Activated T-cell treated with anti-CD3 and anti-CD28 coated beads, Interleukin-2, amount 50 U/mL, for 72 hours (primary cell): ENCODE measurements around the gene GLI3. TPM values are rescaled to one million over a fixed set of nuclear protein-coding genes. Genes with fewer than 3 reads are reported as not detected.

Source experiments
- ATAC-seq, 2 donors: fragments of 150-1000 bp; cut with Tn5 transposase; replicated peaks in 1 of 2; 2 replicates each; pipeline ENCODE4 v1.10.0; 2021; ENCODE audit warnings: moderate library complexity in 2 of 2, mild to moderate bottlenecking in 1 of 2
- DNase-seq, 2 donors: peaks; one replicate each; pipeline ENCODE4 v3.0.0; 2021 to 2022; ENCODE audit warnings: mixed read lengths in 1 of 2
- H3K27ac Mint-ChIP-seq: one replicate; pipeline ENCODE4 v1.8.0; 2022; ENCODE audit warnings: mild to moderate bottlenecking, moderate library complexity, mixed read lengths
- H3K27me3 Mint-ChIP-seq: one replicate; pipeline ENCODE4 v1.8.0; 2022; ENCODE audit warnings: low read depth, mixed read lengths
- H3K36me3 Mint-ChIP-seq, 2 donors: one replicate each; pipeline ENCODE4 v1.8.0; 2022; ENCODE audit warnings: mixed read lengths in 2 of 2, mild to moderate bottlenecking in 1 of 2; ENCODE audit not compliant: insufficient read depth in 2 of 2
- H3K4me1 Mint-ChIP-seq: one replicate; pipeline ENCODE4 v1.8.0; 2022; ENCODE audit warnings: low read depth, mixed read lengths
- H3K4me3 Mint-ChIP-seq, 2 donors: one replicate each; pipeline ENCODE4 v1.8.0; 2022; ENCODE audit warnings: mild to moderate bottlenecking in 2 of 2, mixed read lengths in 2 of 2, moderate library complexity in 2 of 2
- H3K9me3 Mint-ChIP-seq, 2 donors: one replicate each; pipeline ENCODE4 v1.8.0; 2022; ENCODE audit warnings: mixed read lengths in 2 of 2
- total RNA-seq, 2 donors: library from RNA; stranded (reverse); gene quantifications; one replicate each; pipeline ENCODE4 v1.2.3, GENCODE V29; 2022

Gene GLI3
- total RNA-seq, 2 donors from 2014 or later: 0.29 to 0.51 TPM

DNA sequence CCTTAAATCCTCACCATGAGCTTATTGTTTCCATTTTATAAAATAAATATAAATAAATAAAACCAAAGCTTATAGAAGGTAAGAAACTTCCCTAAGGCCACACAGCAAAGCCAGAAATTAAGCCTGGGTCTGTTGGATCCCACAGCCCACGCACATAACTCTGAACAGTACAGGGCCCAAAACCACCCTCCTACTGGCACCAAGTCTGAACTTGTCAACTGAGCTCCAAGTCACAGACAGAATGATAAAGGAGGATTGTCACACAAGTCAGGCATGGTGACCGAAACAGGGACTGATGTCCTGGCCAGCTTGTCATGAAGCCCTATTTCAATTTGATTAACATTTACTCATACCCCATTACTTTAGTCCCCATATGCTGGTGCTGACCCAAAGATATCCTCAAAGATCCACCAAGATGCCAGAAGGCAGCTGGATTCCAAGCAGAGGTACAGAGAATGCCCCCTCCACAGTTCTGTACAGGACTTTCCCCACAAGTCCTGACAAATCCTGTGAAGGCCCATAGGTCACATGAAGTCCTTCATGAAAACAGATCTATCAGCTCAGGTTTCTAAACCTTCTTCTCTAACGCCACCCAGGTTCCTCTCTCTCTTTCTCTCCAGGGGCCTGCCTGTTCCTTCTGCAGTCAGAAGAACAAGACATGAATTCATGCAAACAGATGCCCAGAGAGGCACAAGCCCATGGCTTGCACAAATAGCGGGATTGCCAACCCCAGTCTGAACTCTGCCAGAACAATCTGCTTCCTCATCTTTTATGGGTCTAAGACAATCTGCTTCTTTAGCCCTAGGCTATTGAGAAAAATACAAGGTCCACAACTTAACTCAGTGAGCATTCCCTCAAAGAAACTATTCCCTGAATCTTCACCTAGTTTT lies 60.9 kb downstream of the GLI3 start:
- ATAC-seq: no peak
- H3K4me3 Mint-ChIP-seq: no peak overlapping the region
- no peak overlapping the region for H3K27ac Mint-ChIP-seq
- H3K36me3 Mint-ChIP-seq: no peaks in the 10 kb centered on the region
- H3K9me3 Mint-ChIP-seq: no peaks in the 10 kb centered on the region
- no peaks in the 10 kb centered on the region for H3K27me3 Mint-ChIP-seq
- DNase-seq: no peak
- no peaks in the 10 kb centered on the region for H3K4me1 Mint-ChIP-seq

GRCh38 chr7:42174391-42174912 lies 62.6 kb downstream of the GLI3 start:
- H3K27me3 Mint-ChIP-seq: no peaks in the 10 kb centered on the region
- no peak overlapping the region for H3K4me3 Mint-ChIP-seq
- no peaks in the 10 kb centered on the region for H3K36me3 Mint-ChIP-seq
- ATAC-seq: no peak
- H3K27ac Mint-ChIP-seq: no peak overlapping the region
- DNase-seq: no peak
- no peaks in the 10 kb centered on the region for H3K9me3 Mint-ChIP-seq
- H3K4me1 Mint-ChIP-seq: no peaks in the 10 kb centered on the region

DNA sequence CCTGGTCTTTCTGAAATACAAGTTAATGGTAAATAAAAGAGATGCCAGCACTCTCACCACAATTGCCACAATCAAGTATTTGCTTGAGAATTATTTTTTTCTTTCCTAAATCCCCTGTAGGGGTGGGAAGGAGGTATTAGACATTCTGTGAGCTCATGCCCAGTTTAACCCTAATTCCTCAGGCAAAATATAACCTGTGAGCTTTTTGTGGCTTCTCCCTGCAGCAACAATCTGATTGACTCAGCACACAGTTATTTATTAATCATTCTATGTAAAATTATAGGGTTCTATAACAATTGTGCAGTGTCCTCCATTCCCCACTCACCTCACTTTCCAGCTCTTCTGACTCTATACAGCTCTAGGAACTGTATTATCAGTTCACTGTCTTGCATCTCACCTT lies 66.3 kb downstream of the GLI3 start:
- no peaks in the 10 kb centered on the region for H3K9me3 Mint-ChIP-seq
- no peaks in the 10 kb centered on the region for H3K27me3 Mint-ChIP-seq
- no peak overlapping the region for H3K27ac Mint-ChIP-seq
- DNase-seq (no peak), ATAC-seq (no peak)
- no peaks in the 10 kb centered on the region for H3K4me1 Mint-ChIP-seq
- no peak overlapping the region for H3K4me3 Mint-ChIP-seq
- no peaks in the 10 kb centered on the region for H3K36me3 Mint-ChIP-seq

DNA sequence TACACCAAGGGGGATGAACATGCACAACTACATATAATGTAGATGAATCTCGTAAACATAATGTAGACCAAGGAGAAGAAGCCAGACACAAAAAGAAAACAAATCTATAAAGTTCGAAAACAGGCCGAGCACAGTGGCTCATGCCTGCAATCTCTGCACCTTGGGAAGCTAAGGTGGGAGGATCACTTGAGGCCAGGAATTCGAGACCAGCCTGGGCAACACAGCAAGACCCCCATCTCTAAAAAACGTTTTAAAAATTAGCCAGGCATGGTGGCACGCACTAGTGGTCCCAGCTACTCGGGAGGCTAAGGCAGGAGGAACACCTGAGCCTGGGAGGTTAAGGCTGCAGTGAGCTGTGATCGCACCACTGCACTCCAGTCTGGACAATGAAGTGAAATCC lies 68.5 kb downstream of the GLI3 start:
- Mint-ChIP-seq H3K36me3 (no peaks in the 10 kb centered on the region), H3K27me3 (no peaks in the 10 kb centered on the region), H3K27ac (no peak overlapping the region), H3K9me3 (no peaks in the 10 kb centered on the region), H3K4me3 (no peak overlapping the region), H3K4me1 (no peaks in the 10 kb centered on the region)
- no peak for DNase-seq
- ATAC-seq: no peak

- Mint-ChIP-seq H3K36me3 (no peaks in the 10 kb centered on the region), H3K4me3 (no peak overlapping the region), H3K27ac (no peak overlapping the region), H3K4me1 (no peaks in the 10 kb centered on the region), H3K27me3 (no peaks in the 10 kb centered on the region), H3K9me3 (no peaks in the 10 kb centered on the region)
- ATAC-seq: no peak
- no peak for DNase-seq
Measured at GRCh38 chr7:42167631-42168236, 69.3 kb downstream of the GLI3 start.

DNA sequence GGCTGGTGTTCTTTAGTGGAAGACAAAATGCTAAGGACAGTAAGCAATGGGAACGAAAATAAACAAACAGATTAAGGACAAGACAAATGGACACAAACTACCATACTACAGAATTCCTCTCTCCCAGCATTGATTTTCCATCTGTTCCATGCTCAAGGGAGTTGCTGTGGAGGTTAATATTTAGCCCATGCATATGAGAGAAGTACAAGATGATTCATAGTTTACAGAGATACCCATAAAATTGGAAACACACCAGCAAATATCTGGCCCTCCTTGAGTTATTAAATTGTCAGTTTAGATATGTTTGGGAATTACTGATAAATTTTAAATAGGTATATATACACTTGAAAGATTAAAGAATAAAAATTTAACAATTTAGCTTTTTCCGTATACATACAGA lies 69.8 kb downstream of the GLI3 start:
- H3K4me3 Mint-ChIP-seq: no peak overlapping the region
- no peaks in the 10 kb centered on the region for H3K4me1 Mint-ChIP-seq
- DNase-seq (no peak), ATAC-seq (no peak)
- no peaks in the 10 kb centered on the region for H3K27me3 Mint-ChIP-seq
- H3K27ac Mint-ChIP-seq: no peak overlapping the region
- H3K9me3 Mint-ChIP-seq: no peaks in the 10 kb centered on the region
- H3K36me3 Mint-ChIP-seq: no peaks in the 10 kb centered on the region

GRCh38 chr7:42164881-42165428 lies 72.1 kb downstream of the GLI3 start:
- ATAC-seq: no peak
- Mint-ChIP-seq H3K27me3 (no peaks in the 10 kb centered on the region), H3K4me1 (no peaks in the 10 kb centered on the region), H3K27ac (no peak overlapping the region), H3K9me3 (no peaks in the 10 kb centered on the region), H3K4me3 (no peak overlapping the region), H3K36me3 (no peaks in the 10 kb centered on the region)
- no peak for DNase-seq

- Mint-ChIP-seq H3K27ac (no peak overlapping the region), H3K36me3 (no peaks in the 10 kb centered on the region), H3K4me3 (no peak overlapping the region), H3K4me1 (no peaks in the 10 kb centered on the region), H3K27me3 (no peaks in the 10 kb centered on the region), H3K9me3 (no peaks in the 10 kb centered on the region)
- no peak for ATAC-seq
- DNase-seq: no peak
Measured at GRCh38 chr7:42162560-42163325, 74.3 kb downstream of the GLI3 start.

DNA sequence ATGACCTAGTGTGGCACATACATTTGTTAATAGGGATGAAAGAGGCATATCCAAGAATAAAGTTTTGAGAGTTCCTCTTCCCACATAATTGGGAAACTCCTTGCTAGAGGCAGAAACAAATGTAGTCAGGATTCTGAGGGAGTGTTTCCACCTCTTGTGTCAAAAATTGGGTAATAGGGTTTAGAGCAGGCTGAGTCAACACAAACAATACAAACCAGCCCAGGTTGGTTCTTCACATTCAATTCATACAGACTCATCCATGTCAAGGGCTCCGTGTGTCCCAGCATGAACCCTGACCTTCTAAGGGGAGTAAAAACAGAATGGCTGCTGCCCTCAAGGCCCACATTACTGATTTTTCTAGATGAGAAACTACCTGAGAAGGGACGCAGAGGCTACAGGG lies 75.3 kb downstream of the GLI3 start:
- DNase-seq (no peak), ATAC-seq (no peak)
- Mint-ChIP-seq H3K4me3 (no peak overlapping the region), H3K27me3 (no peaks in the 10 kb centered on the region), H3K9me3 (no peaks in the 10 kb centered on the region), H3K27ac (no peak overlapping the region), H3K4me1 (no peaks in the 10 kb centered on the region), H3K36me3 (no peaks in the 10 kb centered on the region)

- H3K27me3 Mint-ChIP-seq: no peaks in the 10 kb centered on the region
- DNase-seq (no peak), ATAC-seq (no peak)
- no peaks in the 10 kb centered on the region for H3K9me3 Mint-ChIP-seq
- no peak overlapping the region for H3K27ac Mint-ChIP-seq
- H3K4me3 Mint-ChIP-seq: no peak overlapping the region
- H3K4me1 Mint-ChIP-seq: no peaks in the 10 kb centered on the region
- H3K36me3 Mint-ChIP-seq: no peaks in the 10 kb centered on the region
Measured at GRCh38 chr7:42161110-42161509, 75.9 kb downstream of the GLI3 start.

DNA sequence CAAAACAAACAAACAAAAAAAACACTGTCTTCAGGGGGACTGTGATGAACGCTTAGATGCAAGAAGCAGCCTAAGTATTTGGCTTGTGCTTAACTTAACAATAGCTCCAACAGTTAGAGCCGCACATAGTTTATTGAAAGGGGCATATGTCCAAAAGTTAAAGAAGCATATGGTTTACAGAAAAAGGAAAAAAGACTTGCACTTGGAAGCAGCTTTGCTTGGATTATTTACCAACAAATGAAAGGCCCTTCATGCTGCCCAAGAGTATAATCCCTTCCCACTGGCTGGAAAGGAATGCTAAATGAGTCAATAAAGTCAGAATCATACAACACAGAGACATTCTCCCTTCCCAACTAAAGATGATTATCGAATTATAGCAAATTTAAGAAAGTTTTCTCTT lies 77.9 kb downstream of the GLI3 start:
- Mint-ChIP-seq H3K4me3 (no peak overlapping the region), H3K9me3 (no peaks in the 10 kb centered on the region), H3K4me1 (no peaks in the 10 kb centered on the region), H3K36me3 (no peaks in the 10 kb centered on the region), H3K27ac (no peak overlapping the region), H3K27me3 (no peaks in the 10 kb centered on the region)
- DNase-seq: no peak
- no peak for ATAC-seq

DNA sequence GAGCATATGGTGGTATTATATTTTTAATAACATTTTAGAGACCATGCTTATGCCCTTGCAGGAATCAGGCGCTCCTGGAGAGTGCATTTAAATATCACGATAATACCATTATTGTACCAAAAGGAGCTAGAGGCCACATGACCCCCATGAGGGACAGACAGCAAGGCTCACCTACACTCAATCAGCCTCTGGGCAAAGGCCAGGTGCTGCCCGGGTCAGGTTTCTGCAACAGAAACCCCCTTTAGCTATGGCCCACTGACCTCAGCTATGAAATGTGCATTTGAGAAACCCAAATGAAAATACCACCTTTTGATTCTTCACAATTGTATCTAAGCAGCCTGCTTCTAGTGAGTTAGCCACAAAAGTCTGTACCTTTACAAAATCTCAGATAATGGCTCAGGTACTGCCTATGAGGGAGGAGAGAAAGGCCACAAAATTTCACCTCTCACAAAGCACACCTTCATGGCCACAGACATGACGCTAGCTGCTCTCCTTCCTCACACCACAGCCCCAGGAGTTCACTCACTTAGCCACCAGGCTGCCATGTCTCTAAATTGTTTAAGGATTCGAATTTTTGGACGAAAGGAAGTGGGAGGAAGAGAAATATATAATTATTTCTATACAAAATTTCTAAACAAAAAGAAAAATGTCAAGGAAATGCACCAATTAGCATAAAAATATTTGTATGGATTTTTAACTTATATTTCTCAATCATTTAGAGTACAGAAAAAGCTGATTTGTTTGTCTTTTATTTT lies 79.9 kb downstream of the GLI3 start:
- ATAC-seq: no peak
- no peaks in the 10 kb centered on the region for H3K9me3 Mint-ChIP-seq
- no peak for DNase-seq
- no peak overlapping the region for H3K4me3 Mint-ChIP-seq
- H3K4me1 Mint-ChIP-seq: no peaks in the 10 kb centered on the region
- no peaks in the 10 kb centered on the region for H3K36me3 Mint-ChIP-seq
- H3K27me3 Mint-ChIP-seq: no peaks in the 10 kb centered on the region
- H3K27ac Mint-ChIP-seq: no peak overlapping the region
